Measurements from ENCODE around the gene DGAT2L6. TPM values are rescaled to one million over a fixed set of nuclear protein-coding genes. Genes with fewer than 3 reads are reported as not detected.

The DGAT2L6 gene
- polyA plus RNA-seq, 1 of the 3 experiments (the other 2 are of a cell fraction): 0.05 TPM

DNA sequence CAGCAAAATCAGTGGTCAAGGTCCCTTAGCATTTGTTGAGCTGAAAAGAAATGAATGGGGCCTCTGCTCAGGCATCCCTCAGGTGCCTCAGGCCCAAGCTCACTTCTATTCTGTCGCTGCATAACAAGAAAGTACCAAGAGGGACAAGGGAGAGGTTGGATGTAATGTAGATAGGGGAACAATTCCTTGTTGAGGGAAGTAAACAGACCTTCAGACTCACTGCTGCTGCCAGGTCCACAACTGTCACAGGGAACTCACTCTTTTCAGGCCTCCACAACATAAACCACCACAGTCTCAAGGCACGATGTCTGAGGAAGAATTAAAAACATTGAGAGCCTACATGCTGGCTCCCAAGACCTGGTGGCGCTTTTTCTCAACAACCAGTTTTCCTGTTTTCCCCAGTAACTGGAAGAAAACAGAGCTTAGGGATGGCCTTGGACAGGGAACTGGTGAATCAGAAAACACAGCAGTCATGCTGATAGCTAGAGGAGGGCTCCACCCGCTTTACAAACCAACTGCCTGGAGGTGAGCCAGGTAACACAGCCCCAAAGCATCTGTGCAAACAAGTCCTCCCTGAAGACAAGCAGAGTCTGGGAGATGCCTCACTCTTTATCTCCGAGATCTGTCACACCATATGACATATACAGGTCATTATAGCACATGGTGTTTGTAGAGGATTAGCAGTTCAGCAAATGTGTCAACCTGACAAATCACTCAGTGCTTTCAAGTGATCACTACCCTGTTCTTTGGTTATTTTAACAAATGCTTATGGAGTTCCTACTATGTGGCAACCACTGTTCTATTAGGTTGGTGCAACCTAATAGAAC lies 42.9 kb downstream of the DGAT2L6 start:
- Histone ChIP-seq H3K9me3 (no peaks in the 10 kb centered on the region), H3K79me2 (ENCODE audit: insufficient read depth) (no peaks in the 10 kb centered on the region), H3F3A (replicated peaks; ENCODE audit: insufficient read depth) (no peaks in the 10 kb centered on the region), H3K27ac (ENCODE audit: low read depth in 2 of 2, low read length in 1 of 2) (no peak overlapping the region), H3K4me2 (no peak overlapping the region), H3K4me1 (ENCODE audit: control insufficient read depth in 1 of 2, insufficient read depth in 2 of 2, low read depth in 1 of 2, low read length in 1 of 2) (no peaks in the 10 kb centered on the region), H4K20me1 (ENCODE audit: insufficient read depth) (no peaks in the 10 kb centered on the region), H2AFZ (ENCODE audit: low read depth) (no peak overlapping the region), H3K9me2 (no peaks in the 10 kb centered on the region), H3K27me3 (ENCODE audit: insufficient read depth) (no peaks in the 10 kb centered on the region; the same call in 1 of the 2 replicates), H3K9ac (no peak overlapping the region), H3K4me3 (ENCODE audit: low read depth in 2 of 2, low read length in 1 of 2) (no peak overlapping the region), H3K36me3 (replicated peaks in 1 of 2; ENCODE audit: control insufficient read depth in 1 of 2, insufficient read depth in 2 of 2, low read length in 1 of 2) (no peaks in the 10 kb centered on the region)
- WGBS (ENCODE audit: low lambda C conversion rate): 24% methylated on average over 5 of the region's 5 CpGs
- TF ChIP-seq FOXJ3 (CRISPR knock-in tag; IDR thresholded peaks at IDR 0.05) (no peak), SMC3 (IDR thresholded peaks at IDR 0.05; ENCODE audit: low read depth, low read length) (no peak), FOXM1 (IDR thresholded peaks at IDR 0.05; ENCODE audit: low read depth) (no peak), MEF2A (IDR thresholded peaks at IDR 0.05; ENCODE audit: borderline replicate concordance, low read depth) (no peak), SIN3A (IDR thresholded peaks at IDR 0.05; ENCODE audit: borderline replicate concordance, low read depth, low read length) (no peak), JUND (IDR thresholded peaks at IDR 0.05) (no peak), GABPA (IDR thresholded peaks at IDR 0.05; ENCODE audit: low read depth) (no peak), RFX5 (IDR thresholded peaks at IDR 0.05; ENCODE audit: low read length) (no peak), TAF1 (IDR thresholded peaks at IDR 0.05; ENCODE audit: borderline replicate concordance, low read depth, low read length) (no peak), NRF1 (IDR thresholded peaks at IDR 0.05; ENCODE audit: low read depth, low read length) (no peak), RCOR1 (IDR thresholded peaks at IDR 0.05; ENCODE audit: low read length) (no peak), POLR2AphosphoS5 (IDR thresholded peaks at IDR 0.05; ENCODE audit: low read depth, low read length) (no peak), RAD21 (IDR thresholded peaks at IDR 0.05; ENCODE audit: low read length) (no peak), RXRA (IDR thresholded peaks at IDR 0.05; ENCODE audit: borderline replicate concordance, low read depth) (no peak)
- TF ChIP-seq, protein P1, sequence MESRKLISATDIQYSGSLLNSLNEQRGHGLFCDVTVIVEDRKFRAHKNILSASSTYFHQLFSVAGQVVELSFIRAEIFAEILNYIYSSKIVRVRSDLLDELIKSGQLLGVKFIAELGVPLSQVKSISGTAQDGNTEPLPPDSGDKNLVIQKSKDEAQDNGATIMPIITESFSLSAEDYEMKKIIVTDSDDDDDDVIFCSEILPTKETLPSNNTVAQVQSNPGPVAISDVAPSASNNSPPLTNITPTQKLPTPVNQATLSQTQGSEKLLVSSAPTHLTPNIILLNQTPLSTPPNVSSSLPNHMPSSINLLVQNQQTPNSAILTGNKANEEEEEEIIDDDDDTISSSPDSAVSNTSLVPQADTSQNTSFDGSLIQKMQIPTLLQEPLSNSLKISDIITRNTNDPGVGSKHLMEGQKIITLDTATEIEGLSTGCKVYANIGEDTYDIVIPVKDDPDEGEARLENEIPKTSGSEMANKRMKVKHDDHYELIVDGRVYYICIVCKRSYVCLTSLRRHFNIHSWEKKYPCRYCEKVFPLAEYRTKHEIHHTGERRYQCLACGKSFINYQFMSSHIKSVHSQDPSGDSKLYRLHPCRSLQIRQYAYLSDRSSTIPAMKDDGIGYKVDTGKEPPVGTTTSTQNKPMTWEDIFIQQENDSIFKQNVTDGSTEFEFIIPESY (IDR thresholded peaks at IDR 0.05; ENCODE audit: borderline replicate concordance, low read depth): no peak
- TF ChIP-seq, protein P2, sequence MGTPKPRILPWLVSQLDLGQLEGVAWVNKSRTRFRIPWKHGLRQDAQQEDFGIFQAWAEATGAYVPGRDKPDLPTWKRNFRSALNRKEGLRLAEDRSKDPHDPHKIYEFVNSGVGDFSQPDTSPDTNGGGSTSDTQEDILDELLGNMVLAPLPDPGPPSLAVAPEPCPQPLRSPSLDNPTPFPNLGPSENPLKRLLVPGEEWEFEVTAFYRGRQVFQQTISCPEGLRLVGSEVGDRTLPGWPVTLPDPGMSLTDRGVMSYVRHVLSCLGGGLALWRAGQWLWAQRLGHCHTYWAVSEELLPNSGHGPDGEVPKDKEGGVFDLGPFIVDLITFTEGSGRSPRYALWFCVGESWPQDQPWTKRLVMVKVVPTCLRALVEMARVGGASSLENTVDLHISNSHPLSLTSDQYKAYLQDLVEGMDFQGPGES (IDR thresholded peaks at IDR 0.05; ENCODE audit: low read depth, low read length): no peak
- ChIA-PET CTCF (no interaction called here), POLR2A (no interaction called here)
- DNase-seq: no peak

DNA sequence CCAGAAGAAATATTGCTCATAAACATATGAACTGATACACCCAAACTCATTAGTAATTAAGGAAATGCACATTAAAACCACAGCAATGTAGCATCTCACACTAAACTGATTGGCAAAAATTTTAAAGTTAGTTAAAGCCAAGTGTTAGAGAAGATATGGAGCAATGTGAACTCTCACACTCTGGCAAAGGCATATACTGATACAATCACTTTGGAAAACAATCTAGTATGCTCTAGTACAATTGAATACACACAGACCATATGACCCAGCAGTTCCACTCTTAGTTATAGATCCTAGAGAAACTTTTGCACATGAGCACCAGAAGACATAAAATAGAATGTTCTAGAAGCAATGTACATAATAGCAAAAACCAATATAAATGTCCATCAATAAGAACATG lies 48.8 kb downstream of the DGAT2L6 start:
- no peak overlapping the region for H3K4me2 ChIP-seq
- no peaks in the 10 kb centered on the region; the same call in 1 of the 2 replicates for H3K27me3 ChIP-seq (ENCODE audit: insufficient read depth)
- H2AFZ ChIP-seq (ENCODE audit: low read depth): no peak overlapping the region
- ChIA-PET POLR2A (no interaction called here), CTCF (no interaction called here)
- no peaks in the 10 kb centered on the region for H3K9me3 ChIP-seq
- H3K79me2 ChIP-seq (ENCODE audit: insufficient read depth): no peaks in the 10 kb centered on the region
- no peaks in the 10 kb centered on the region for H4K20me1 ChIP-seq (ENCODE audit: insufficient read depth)
- DNase-seq: no peak
- no peak for TF ChIP-seq CHD2 (IDR thresholded peaks at IDR 0.05; ENCODE audit: low read length, partially characterized antibody)
- H3K4me1 ChIP-seq (ENCODE audit: control insufficient read depth in 1 of 2, insufficient read depth in 2 of 2, low read depth in 1 of 2, low read length in 1 of 2): no peaks in the 10 kb centered on the region
- H3K27ac ChIP-seq (ENCODE audit: low read depth in 2 of 2, low read length in 1 of 2): no peak overlapping the region
- H3K9ac ChIP-seq: no peak overlapping the region
- H3K4me3 ChIP-seq (ENCODE audit: low read depth in 2 of 2, low read length in 1 of 2): no peak overlapping the region
- H3K36me3 ChIP-seq (replicated peaks in 1 of 2; ENCODE audit: control insufficient read depth in 1 of 2, insufficient read depth in 2 of 2, low read length in 1 of 2): no peaks in the 10 kb centered on the region
- no peaks in the 10 kb centered on the region for H3K9me2 ChIP-seq
- no peaks in the 10 kb centered on the region for H3F3A ChIP-seq (replicated peaks; ENCODE audit: insufficient read depth)
